ENCODE data around the gene FAM219A.

- TF ChIP-seq, protein P1, sequence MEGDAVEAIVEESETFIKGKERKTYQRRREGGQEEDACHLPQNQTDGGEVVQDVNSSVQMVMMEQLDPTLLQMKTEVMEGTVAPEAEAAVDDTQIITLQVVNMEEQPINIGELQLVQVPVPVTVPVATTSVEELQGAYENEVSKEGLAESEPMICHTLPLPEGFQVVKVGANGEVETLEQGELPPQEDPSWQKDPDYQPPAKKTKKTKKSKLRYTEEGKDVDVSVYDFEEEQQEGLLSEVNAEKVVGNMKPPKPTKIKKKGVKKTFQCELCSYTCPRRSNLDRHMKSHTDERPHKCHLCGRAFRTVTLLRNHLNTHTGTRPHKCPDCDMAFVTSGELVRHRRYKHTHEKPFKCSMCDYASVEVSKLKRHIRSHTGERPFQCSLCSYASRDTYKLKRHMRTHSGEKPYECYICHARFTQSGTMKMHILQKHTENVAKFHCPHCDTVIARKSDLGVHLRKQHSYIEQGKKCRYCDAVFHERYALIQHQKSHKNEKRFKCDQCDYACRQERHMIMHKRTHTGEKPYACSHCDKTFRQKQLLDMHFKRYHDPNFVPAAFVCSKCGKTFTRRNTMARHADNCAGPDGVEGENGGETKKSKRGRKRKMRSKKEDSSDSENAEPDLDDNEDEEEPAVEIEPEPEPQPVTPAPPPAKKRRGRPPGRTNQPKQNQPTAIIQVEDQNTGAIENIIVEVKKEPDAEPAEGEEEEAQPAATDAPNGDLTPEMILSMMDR (IDR thresholded peaks at IDR 0.05) = no peak
- no peak for TF ChIP-seq POLR2A (IDR thresholded peaks at IDR 0.05)
Observed at GRCh38 chr9:34443533-34443932, 14.8 kb downstream of the FAM219A start.
